GM18951 (cell line): ENCODE measurements around the gene ZBP1.

Experiments used
- POLR2A ChIP-seq: IDR thresholded peaks from 4 replicates; pipeline ENCODE4 v1.6.1; 2011; ENCODE audit warnings: mild to moderate bottlenecking; ENCODE audit not compliant: insufficient read length, insufficient read depth; ENCODE audit errors: extremely low read depth
- in situ Hi-C: fragments of 300-500 bp; cut with MboI; formaldehyde crosslinking; loops from one replicate; pipeline ENCODE4 v1.12.0; 2022; ENCODE audit warnings: low sequenced_read_pairs, mixed read lengths, inconsistent platforms; ENCODE audit not compliant: unreplicated experiment

Gene ZBP1

GRCh38 chr20:57614490-57615444 is 5.5 kb downstream of the ZBP1 start:
- in situ Hi-C loops, result no loop called here
- TF ChIP-seq POLR2A, result no peak

GRCh38 chr20:57613481-57613921 is 6.7 kb downstream of the ZBP1 start:
- in situ Hi-C loops, result no loop called here
- no peak for TF ChIP-seq POLR2A

- in situ Hi-C loops, result no loop called here
- TF ChIP-seq POLR2A, result no peak
These were observed 7.3 kb downstream of the ZBP1 start for GRCh38 chr20:57612916-57613315.

- in situ Hi-C loops, result no loop called here
- TF ChIP-seq POLR2A, result no peak
These were observed 7.8 kb downstream of the ZBP1 start for GRCh38 chr20:57612436-57612835.

GRCh38 chr20:57611586-57612311 is 8.5 kb downstream of the ZBP1 start:
- no peak for TF ChIP-seq POLR2A
- in situ Hi-C loops, result no loop called here

- in situ Hi-C loops, result no loop called here
These were observed 9.8 kb downstream of the ZBP1 start for GRCh38 chr20:57610261-57610952.

GRCh38 chr20:57609842-57610167 is 10.4 kb downstream of the ZBP1 start:
- in situ Hi-C loops, result loop anchor here (10.0 kb wide), 1 partner anchor 575 kb away; no protein-coding TSS in a partner anchor
- no peak for TF ChIP-seq POLR2A

More at GRCh38 chr20:57610261-57610952, 9.8 kb downstream of the ZBP1 start:
- TF ChIP-seq POLR2A, result no peak

GRCh38 chr20:57609086-57609841 is 11.0 kb downstream of the ZBP1 start:
- in situ Hi-C loops, result loop anchor here (10.0 kb wide), 1 partner anchor 576 kb away; no protein-coding TSS in a partner anchor
- no peak for TF ChIP-seq POLR2A

- in situ Hi-C loops, result loop anchor here (10.0 kb wide), 1 partner anchor 576 kb away; no protein-coding TSS in a partner anchor
- no peak for TF ChIP-seq POLR2A
These were observed 11.7 kb downstream of the ZBP1 start for GRCh38 chr20:57608516-57608915.

- in situ Hi-C loops, result loop anchor here (10.0 kb wide), 1 partner anchor 579 kb away; no protein-coding TSS in a partner anchor
- TF ChIP-seq POLR2A, result no peak
These were observed 14.3 kb downstream of the ZBP1 start for GRCh38 chr20:57605878-57606277.

- in situ Hi-C loops, result loop anchor here (10.0 kb wide), 1 partner anchor 580 kb away; no protein-coding TSS in a partner anchor
These were observed 15.2 kb downstream of the ZBP1 start for GRCh38 chr20:57605045-57605444.

GRCh38 chr20:57603120-57603519 is 17.1 kb downstream of the ZBP1 start:
- TF ChIP-seq POLR2A, result no peak
- in situ Hi-C loops, result loop anchor here (10.0 kb wide), 1 partner anchor 582 kb away; no protein-coding TSS in a partner anchor

More at GRCh38 chr20:57605045-57605444, 15.2 kb downstream of the ZBP1 start:
- no peak for TF ChIP-seq POLR2A

GRCh38 chr20:57601737-57602136 is 18.5 kb downstream of the ZBP1 start:
- in situ Hi-C loops, result loop anchor here (10.0 kb wide), 1 partner anchor 583 kb away; no protein-coding TSS in a partner anchor
- no peak for TF ChIP-seq POLR2A
